A549 treated with GW870086 at 1 μM for 4 hours (cell line): ENCODE data around the gene LRRN4CL. TPM values are rescaled to one million over a fixed set of nuclear protein-coding genes. Genes with fewer than 3 reads are reported as not detected.

Experiments
- total RNA-seq: library from RNA; stranded (reverse); fragments of 200-300 nt; extraction: Qiagen RNA extraction; gene quantifications from 5 replicates; pipeline ENCODE4 v1.2.3, GENCODE V29; 2022; ENCODE audit warnings: low read depth

Gene LRRN4CL
- 0.06 to 0.17 TPM (median 0.10 TPM) in 4 of 5 replicates, not detected in the other for total RNA-seq

DNA sequence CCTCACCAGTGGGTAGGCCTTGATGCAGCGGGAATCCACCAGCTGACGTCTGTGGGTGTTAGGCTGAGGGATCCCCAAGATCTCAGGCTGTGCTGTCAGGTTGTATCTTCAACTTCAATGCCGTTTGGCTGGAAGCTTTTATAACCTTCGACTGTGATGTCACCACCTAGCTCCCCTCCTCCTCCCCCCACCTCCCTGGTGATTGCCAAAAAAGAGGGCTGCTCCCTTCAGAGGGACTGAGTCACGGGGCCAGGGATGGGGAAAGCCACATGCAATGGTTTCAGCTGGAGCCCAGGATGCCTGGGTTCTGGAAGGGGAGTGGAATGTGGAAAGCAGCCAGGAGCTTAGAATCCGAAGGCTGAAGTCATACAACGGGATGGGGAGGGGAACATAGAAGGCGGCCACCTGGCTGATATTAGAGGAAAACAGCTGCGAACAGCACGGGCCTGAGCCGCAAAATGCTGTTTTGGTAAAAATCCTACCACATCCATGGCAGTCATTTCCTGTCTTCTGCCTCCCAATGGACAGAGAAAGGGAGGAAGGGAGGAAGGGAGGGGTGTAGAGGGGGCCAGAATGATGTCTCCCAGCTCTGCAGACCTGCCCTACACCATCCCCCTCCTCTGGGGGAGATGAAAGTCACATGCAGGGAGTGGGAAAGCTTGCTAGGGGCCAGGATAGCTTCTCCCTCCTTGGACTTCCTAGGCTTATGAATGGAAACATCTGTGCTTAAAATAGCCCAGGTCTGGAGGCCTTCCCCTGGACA, at the start of gene LRRN4CL:
Gene LRRN4CL (minus strand): TSS at position 110 of the 763 bp plus-strand sequence. CDS start 1,022 bp downstream, outside the sequence.

DNA sequence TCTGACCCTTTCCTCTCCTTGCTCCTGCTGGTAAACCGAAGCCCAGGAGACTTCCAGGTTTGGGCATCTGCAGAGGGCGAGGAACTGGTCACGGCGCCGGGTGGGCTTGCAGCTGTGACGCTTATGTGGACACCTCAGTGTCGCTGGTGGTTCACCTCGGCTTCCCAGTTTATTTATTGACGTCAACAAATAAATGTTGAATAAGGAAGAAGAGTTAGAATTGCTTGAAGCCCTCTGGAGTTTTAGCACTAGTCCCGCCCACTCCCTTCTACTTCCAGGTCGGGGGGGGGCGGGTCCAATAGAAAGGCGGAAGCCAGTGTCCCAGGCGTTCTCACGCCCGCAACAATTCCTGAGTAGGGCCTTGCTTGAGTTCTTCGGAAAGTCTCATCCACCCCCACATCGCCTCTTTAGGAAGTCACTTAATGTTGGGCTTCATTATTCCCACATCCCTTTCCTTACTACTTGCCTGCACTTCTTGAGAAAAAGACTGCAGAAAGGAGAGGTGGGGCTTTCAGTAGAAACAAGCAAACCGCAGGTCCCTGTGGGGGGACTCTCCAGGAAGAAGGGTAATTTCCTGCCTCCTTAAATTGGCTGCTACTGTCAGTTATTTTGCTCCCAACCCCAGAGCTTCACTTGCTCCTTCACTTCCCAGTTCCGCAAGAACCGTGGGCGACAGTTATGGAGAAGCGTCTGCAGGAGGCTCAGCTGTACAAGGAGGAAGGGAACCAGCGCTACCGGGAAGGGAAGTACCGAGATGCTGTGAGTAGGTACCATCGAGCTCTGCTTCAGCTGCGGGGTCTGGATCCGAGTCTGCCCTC, 39.0 kb upstream of the LRRN4CL start, which contains the start of gene TTC9C:
Gene TTC9C (plus strand): TSS at position 316 of the 818 bp plus-strand sequence. CDS start 363 bp downstream, at position 679.

GRCh38 chr11:62727165-62727871, 38.0 kb upstream of the LRRN4CL start, which contains the start of gene HNRNPUL2:
Gene HNRNPUL2 (minus strand): TSS chr11:62727457. CDS start chr11:62727156, 301 bp downstream.

GRCh38 chr11:62707277-62707861, 18.0 kb upstream of the LRRN4CL start, which contains the start of the genes BSCL2 and GNG3:
Gene BSCL2 (minus strand): TSS chr11:62707424. CDS start chr11:62707195, 229 bp downstream.
Gene GNG3 (plus strand): TSS chr11:62707676. CDS start chr11:62708296, 620 bp downstream.

DNA sequence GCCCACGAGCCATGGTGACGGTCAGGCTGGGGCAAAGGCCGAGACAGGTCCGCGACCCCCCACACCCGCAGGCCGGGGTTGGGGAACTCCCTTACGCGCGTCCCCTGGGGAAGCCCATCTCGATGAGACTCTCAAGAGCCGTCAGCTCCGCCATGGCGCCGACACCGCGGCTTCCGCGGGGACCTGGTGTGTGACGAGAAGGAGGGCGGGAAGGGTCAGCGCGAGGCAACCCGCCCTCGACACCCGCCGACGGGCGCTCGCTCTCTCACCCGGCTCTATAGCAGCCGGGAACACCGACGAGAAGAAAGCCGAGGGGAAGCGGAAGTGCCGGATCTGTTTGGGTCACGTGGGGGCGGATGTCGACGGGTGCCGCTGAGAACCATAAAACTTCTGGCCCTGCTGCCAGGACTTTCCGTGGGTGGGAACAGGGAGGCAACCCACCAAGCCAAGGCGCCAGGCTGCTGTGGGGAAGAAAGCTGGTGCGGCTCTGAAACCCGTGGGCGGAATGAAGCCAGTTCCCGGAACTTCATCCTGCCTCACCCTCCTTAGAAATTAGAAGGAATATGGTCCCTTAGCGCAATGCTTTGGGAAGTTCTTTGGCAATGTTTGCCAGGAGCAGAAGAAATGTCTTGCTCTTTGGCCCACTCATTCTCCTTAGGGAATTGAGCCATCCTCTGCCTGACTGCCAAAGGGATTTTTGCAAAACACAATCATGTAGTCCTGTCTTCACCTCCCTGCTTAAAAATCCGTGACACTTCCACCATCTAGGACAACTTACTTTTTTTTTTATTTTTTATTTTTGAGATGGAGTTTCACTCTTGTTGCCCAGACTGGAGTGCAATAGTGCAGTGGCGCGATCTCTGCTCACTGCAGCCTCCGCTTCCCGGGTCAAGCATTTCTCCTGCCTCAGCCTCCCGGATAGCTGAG, 10.3 kb downstream of the LRRN4CL start, which contains the start of gene UBXN1:
Gene UBXN1 (minus strand): TSS at position 304 of the 927 bp plus-strand sequence. CDS start 150 bp downstream, at position 154.

GRCh38 chr11:62671608-62672389, 17.5 kb downstream of the LRRN4CL start, which contains the start of the genes LBHD1 and UQCC3:
Gene LBHD1 (minus strand): TSS chr11:62672267. CDS start chr11:62670031, 2,236 bp downstream.
Gene UQCC3 (plus strand): TSS chr11:62671673. CDS start chr11:62671746, 73 bp downstream.

DNA sequence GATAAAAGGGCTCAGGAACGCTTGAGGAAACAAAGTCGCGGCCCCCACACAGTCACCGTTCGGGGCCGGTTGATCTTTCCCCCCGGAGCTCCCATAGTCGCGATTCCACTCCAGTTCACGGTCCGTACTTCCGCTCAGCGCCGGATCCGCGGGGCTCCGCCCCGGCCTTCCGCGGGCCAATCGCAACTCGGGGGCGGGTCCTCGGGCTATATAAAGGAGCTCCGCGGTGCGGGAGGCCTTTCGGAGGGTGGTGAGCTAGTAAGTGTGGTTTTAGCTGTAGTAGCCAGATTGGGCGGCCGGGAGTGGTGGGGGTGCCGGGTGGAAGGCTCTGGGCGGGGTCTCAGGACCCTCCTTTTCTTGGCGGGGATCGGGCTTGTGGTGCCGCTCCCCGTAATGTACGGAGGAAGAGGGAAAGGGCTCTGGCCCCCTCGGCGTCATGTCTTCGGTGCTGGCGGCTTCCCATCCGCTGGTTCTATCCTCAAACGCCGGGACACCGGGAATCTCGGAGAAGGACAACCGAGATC, 24.2 kb downstream of the LRRN4CL start, which contains the start of the genes C11orf98 and CSKMT:
Gene C11orf98 (minus strand): TSS at position 136 of the 524 bp plus-strand sequence. CDS start 41 bp downstream, at position 95.
Gene CSKMT (plus strand): TSS at position 238 of the 524 bp plus-strand sequence. CDS start 568 bp downstream, outside the sequence.

GRCh38 chr11:62645946-62646824, 43.1 kb downstream of the LRRN4CL start, which contains the start of gene GANAB:
Gene GANAB (minus strand): TSS chr11:62646613. CDS start chr11:62646599, 14 bp downstream.

Other genes with a start within 250 kb of the LRRN4CL start
- gene AHNAK, start 142.7 kb downstream of the LRRN4CL start, total RNA-seq, result 304 to 395 TPM (median 360 TPM) in 5 replicates
- gene EEF1G, start 115.6 kb downstream of the LRRN4CL start, total RNA-seq, result 1,850 to 2,033 TPM (median 1,975 TPM) in 5 replicates
- gene TUT1, start 98.0 kb downstream of the LRRN4CL start, total RNA-seq, result 12.2 to 15.0 TPM (median 14.7 TPM) in 5 replicates
- 82.9 to 91.9 TPM (median 87.9 TPM) in 5 replicates for gene MTA2, start 87.7 kb downstream of the LRRN4CL start, total RNA-seq
- gene EML3, start 76.8 kb downstream of the LRRN4CL start, total RNA-seq, result 17.5 to 23.8 TPM (median 22.3 TPM) in 5 replicates
- gene ROM1, start 76.3 kb downstream of the LRRN4CL start, total RNA-seq, result 3.7 to 5.5 TPM (median 4.0 TPM) in 5 replicates
- 41.9 to 58.0 TPM (median 50.7 TPM) in 5 replicates for gene B3GAT3, start 67.5 kb downstream of the LRRN4CL start, total RNA-seq
- 237 to 277 TPM (median 252 TPM) in 5 replicates for gene GANAB, start 42.9 kb downstream of the LRRN4CL start, total RNA-seq
- gene INTS5, start 36.2 kb downstream of the LRRN4CL start, total RNA-seq, result 16.8 to 21.9 TPM (median 20.6 TPM) in 5 replicates
- gene C11orf98, start 24.3 kb downstream of the LRRN4CL start, total RNA-seq, result 128 to 151 TPM (median 135 TPM) in 5 replicates
- 10.6 to 15.9 TPM (median 12.7 TPM) in 5 replicates for gene CSKMT, start 24.2 kb downstream of the LRRN4CL start, total RNA-seq
- gene UQCC3, start 17.9 kb downstream of the LRRN4CL start, total RNA-seq, result 26.5 to 36.8 TPM (median 35.2 TPM) in 5 replicates
- 3.8 to 4.6 TPM (median 4.2 TPM) in 5 replicates for gene LBHD1, start 17.3 kb downstream of the LRRN4CL start, total RNA-seq
- 111 to 129 TPM (median 116 TPM) in 5 replicates for gene UBXN1, start 10.5 kb downstream of the LRRN4CL start, total RNA-seq
- gene BSCL2, start 17.9 kb upstream of the LRRN4CL start, total RNA-seq, result 61.1 to 97.7 TPM (median 72.8 TPM) in 5 replicates
- gene GNG3, start 18.1 kb upstream of the LRRN4CL start, total RNA-seq, result not detected in 5 replicates
- gene HNRNPUL2, start 37.9 kb upstream of the LRRN4CL start, total RNA-seq, result 36.2 to 42.4 TPM (median 39.6 TPM) in 5 replicates
- gene TTC9C, start 39.0 kb upstream of the LRRN4CL start, total RNA-seq, result 29.4 to 34.3 TPM (median 30.7 TPM) in 5 replicates
- 1.2 to 1.9 TPM (median 1.4 TPM) in 5 replicates for gene ZBTB3, start 64.6 kb upstream of the LRRN4CL start, total RNA-seq
- gene POLR2G, start 72.0 kb upstream of the LRRN4CL start, total RNA-seq, result 172 to 182 TPM (median 178 TPM) in 5 replicates
- gene TAF6L, start 81.9 kb upstream of the LRRN4CL start, total RNA-seq, result 12.1 to 14.7 TPM (median 12.9 TPM) in 5 replicates
- gene TMEM179B, start 97.9 kb upstream of the LRRN4CL start, total RNA-seq, result 77.5 to 92.9 TPM (median 83.8 TPM) in 5 replicates
- gene TMEM223, start 102.5 kb upstream of the LRRN4CL start, total RNA-seq, result 18.0 to 29.5 TPM (median 28.1 TPM) in 5 replicates
- 38.0 to 53.7 TPM (median 50.7 TPM) in 5 replicates for gene NXF1, start 115.9 kb upstream of the LRRN4CL start, total RNA-seq
- 17.8 to 25.6 TPM (median 24.5 TPM) in 5 replicates for gene STX5, start 142.5 kb upstream of the LRRN4CL start, total RNA-seq
- gene TEX54, start 143.3 kb upstream of the LRRN4CL start, total RNA-seq, result not detected in 5 replicates
- gene WDR74, start 150.1 kb upstream of the LRRN4CL start, total RNA-seq, result 73.9 to 82.8 TPM (median 77.6 TPM) in 5 replicates
- gene SLC3A2, start 191.4 kb upstream of the LRRN4CL start, total RNA-seq, result 877 to 1,068 TPM (median 992 TPM) in 5 replicates
- 0.06 TPM in 2 of 5 replicates, not detected in the others for gene CHRM1, start 231.8 kb upstream of the LRRN4CL start, total RNA-seq